ENCODE data around the gene KRT6A. TPM values are rescaled to one million over a fixed set of nuclear protein-coding genes. Genes with fewer than 3 reads are reported as not detected.

The KRT6A gene
- total and polyA plus RNA-seq, 10 donors, result 0.42 to 0.83 (median 0.45) TPM; not detected in 7

DNA sequence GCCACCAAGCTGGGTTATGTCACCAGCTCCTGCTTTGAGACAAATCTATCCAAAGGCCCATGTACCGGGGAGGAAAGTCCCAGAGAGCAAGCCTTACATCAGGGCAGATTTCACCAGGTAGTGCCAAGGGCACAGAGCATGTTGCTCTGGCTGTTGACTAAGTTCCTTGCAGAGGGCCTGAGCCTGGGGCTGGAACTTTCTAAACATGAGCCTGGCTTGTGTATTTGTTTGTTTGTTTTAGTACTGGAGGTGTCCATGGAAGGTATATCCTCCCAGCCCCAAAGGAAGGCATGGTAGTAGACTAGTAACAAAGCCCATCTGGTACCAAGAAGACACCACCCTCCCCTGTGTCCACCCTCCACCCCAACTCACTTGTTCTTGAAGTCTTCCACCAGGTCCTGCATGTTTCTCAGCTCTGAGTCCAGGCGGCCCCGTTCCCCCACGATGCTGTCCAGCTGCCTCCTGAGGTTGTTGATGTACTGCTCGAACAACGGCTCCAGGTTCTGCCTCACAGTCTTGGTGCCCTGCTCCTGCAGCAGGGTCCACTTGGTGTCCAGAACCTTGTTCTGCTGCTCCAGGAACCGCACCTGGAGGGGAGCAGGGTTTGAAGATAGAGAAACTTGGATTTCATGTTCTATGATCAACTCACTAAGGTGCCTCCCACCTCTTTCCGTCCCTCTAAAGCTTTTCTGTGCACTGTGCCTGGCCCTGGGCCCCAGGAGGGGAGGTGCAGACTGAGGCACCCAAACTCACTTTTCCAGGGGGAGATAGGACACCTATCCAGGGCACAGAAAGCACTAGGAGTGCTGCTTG is 25.7 kb upstream of the KRT6A start:
- Histone ChIP-seq H3K27ac (no peak overlapping the region), H3K4me1 (no peaks in the 10 kb centered on the region), H3K4me3 (no peak overlapping the region), H3K27me3 (replicated peaks in 1 of 7) (peaks cover 0 to 14% (median 0%) of the 10 kb centered on the region in 7 donors), H3K9me3 (no peaks in the 10 kb centered on the region), H3K36me3 (no peaks in the 10 kb centered on the region)
- 77 to 93% (median 85%) methylated on average over 7 to 8 of the region's 8 CpGs for WGBS, 5 donors
- TF ChIP-seq POLR2A (IDR thresholded peaks at IDR 0.05) (no peak), POLR2AphosphoS5 (IDR thresholded peaks at IDR 0.05) (no peak)
- TF ChIP-seq, protein P1, sequence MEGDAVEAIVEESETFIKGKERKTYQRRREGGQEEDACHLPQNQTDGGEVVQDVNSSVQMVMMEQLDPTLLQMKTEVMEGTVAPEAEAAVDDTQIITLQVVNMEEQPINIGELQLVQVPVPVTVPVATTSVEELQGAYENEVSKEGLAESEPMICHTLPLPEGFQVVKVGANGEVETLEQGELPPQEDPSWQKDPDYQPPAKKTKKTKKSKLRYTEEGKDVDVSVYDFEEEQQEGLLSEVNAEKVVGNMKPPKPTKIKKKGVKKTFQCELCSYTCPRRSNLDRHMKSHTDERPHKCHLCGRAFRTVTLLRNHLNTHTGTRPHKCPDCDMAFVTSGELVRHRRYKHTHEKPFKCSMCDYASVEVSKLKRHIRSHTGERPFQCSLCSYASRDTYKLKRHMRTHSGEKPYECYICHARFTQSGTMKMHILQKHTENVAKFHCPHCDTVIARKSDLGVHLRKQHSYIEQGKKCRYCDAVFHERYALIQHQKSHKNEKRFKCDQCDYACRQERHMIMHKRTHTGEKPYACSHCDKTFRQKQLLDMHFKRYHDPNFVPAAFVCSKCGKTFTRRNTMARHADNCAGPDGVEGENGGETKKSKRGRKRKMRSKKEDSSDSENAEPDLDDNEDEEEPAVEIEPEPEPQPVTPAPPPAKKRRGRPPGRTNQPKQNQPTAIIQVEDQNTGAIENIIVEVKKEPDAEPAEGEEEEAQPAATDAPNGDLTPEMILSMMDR (IDR thresholded peaks at IDR 0.05 in 8 of 11, conservative IDR thresholded peaks at IDR 0.05 in 3 of 11), result no peak
- intact Hi-C loops (cut with DNase I; ENCODE audit: low total_unique reads), result no loop called here
- no peak for DNase-seq

DNA sequence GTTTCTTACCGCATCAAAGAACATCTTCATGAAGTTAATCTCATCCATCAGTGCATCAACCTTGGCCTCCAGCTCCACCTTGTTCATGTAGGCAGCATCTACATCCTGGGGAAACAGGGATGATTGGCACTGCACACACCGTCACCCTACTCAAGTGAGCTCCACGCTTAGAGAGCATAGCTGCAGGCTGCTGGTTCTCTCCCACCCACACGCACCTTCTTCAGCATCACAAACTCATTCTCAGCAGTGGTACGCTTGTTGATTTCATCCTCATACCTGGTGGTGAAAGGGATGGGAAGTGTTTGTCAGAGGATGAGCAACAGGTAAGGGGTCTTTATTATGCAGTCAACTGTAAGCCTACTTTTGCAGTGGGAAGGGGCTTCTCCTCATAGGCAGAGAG is 24.8 kb upstream of the KRT6A start:
- no peak for TF ChIP-seq POLR2AphosphoS5 (IDR thresholded peaks at IDR 0.05)
- no peak for TF ChIP-seq POLR2A (IDR thresholded peaks at IDR 0.05)
- TF ChIP-seq, protein P1 (IDR thresholded peaks at IDR 0.05 in 8 of 11, conservative IDR thresholded peaks at IDR 0.05 in 3 of 11), result no peak
- WGBS, 5 donors, result 86 to 91% (median 90%) methylated on average over 5 of the region's 5 CpGs
- Histone ChIP-seq H3K27ac (no peak overlapping the region), H3K27me3 (replicated peaks in 1 of 7) (peaks cover 0 to 17% (median 0%) of the 10 kb centered on the region in 7 donors), H3K36me3 (no peaks in the 10 kb centered on the region), H3K4me1 (no peaks in the 10 kb centered on the region), H3K9me3 (no peaks in the 10 kb centered on the region), H3K4me3 (no peak overlapping the region)
- no peak for DNase-seq
- intact Hi-C loops (cut with DNase I; ENCODE audit: low total_unique reads), result no loop called here

DNA sequence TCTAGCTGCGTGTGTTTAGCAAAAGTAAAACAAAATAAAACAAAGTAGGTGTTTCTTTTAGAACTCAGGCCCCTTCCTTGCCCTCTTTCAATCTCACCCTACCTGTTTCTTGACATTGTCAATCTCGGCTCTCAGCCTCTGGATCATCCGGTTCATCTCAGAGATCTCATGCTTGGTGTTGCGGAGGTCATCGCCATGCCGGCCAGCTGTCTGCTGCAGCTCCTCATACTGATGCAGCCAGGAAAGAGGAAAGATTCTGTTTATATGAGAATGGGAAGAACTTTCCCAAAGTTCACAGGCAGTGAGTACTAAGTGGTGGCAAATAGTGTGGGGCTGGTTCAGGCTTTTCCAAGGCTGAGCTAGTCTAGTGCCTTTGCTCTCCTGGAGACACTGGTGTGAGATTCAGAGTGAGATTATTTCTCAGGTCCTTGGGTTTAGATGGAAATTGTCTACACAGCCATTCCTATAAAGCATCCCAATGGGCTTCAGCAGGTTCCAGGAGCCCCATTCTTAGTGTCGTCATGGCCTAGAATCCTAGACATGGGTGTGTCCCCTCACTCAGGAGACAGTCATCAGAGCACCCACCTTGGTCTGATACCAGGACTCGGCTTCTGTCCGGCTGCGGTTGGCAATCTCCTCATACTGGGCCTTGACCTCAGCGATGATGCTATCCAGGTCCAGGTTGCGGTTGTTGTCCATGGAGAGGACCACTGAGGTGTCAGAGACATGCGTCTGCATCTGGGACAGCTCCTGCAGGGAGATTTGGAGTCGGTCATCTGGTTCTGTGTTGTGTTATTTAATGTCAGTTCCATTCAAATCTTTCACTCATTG is 24.2 kb upstream of the KRT6A start:
- intact Hi-C loops (cut with DNase I; ENCODE audit: low total_unique reads), result no loop called here
- Histone ChIP-seq H3K4me1 (no peaks in the 10 kb centered on the region), H3K27ac (no peak overlapping the region), H3K9me3 (no peaks in the 10 kb centered on the region), H3K27me3 (replicated peaks in 1 of 7) (peaks cover 0 to 17% (median 0%) of the 10 kb centered on the region in 7 donors), H3K36me3 (no peaks in the 10 kb centered on the region), H3K4me3 (no peak overlapping the region)
- no peak for DNase-seq
- TF ChIP-seq POLR2A (IDR thresholded peaks at IDR 0.05), result no peak
- no peak for TF ChIP-seq POLR2AphosphoS5 (IDR thresholded peaks at IDR 0.05)
- WGBS, 5 donors, result 89 to 92% (median 90%) methylated on average over 12 to 14 of the region's 14 CpGs

DNA sequence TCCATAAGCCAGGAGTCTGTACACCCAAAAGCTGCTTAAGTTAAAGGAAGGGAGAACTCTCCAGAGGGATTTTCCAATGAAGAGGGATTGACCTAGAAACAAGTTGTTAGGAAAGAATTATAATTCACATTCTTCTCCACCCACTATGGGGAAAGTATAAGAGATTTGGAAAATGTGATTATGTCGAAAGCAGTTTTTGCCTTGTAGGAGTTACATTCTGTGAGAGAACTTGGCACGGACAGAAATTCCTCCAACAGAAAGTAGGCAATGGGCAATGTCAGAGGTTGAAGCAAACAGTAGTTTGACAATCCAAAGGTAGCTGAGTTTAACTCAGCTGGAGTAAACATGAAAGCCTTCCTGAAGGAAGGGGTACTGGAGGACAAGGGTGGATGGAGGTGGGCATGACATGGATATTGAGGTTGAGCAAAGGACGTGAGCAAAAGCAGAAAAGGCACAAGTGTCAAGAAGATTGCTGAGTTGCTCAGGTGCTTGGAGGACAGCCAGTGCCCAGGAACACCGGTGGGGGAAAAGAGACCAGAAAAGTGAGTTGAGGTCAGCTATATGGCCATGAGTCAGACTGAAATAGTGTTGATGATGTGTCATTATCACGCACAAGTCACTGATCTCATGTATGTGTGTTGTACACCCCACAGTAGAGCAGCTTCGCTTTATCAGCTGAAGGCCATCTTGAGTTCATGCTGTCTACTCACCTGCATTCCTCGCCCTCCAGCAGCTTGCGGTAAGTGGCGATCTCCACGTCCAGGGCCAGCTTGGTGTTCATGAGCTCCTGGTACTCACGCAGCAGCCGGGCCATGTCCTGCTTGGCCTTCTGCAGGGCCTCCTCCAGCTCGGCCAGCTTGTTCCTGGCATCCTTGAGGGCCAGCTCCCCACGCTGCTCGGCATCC is 23.1 kb upstream of the KRT6A start:
- H3K9me3 ChIP-seq, result peaks cover 0 to 4% (median 2%) of the 10 kb centered on the region in 8 donors
- TF ChIP-seq, protein P1 (IDR thresholded peaks at IDR 0.05 in 8 of 11, conservative IDR thresholded peaks at IDR 0.05 in 3 of 11), result no peak
- TF ChIP-seq POLR2A (IDR thresholded peaks at IDR 0.05), result no peak
- TF ChIP-seq POLR2AphosphoS5 (IDR thresholded peaks at IDR 0.05), result no peak
- H3K27me3 ChIP-seq (replicated peaks in 1 of 7), result peaks cover 0 to 19% (median 0%) of the 10 kb centered on the region in 7 donors
- intact Hi-C loops (cut with DNase I; ENCODE audit: low total_unique reads), result no loop called here
- no peak overlapping the region for H3K4me3 ChIP-seq
- 82 to 89% (median 85%) methylated on average over 14 to 15 of the region's 15 CpGs for WGBS, 5 donors
- no peaks in the 10 kb centered on the region for H3K4me1 ChIP-seq
- H3K27ac ChIP-seq, result peak overlapping the region in 6 of 8 donors; percentile 6 to 48 (median 24)
- DNase-seq, result no peak
- H3K36me3 ChIP-seq, result no peaks in the 10 kb centered on the region
